Measurements from ENCODE around the gene ATF6B.

DNA sequence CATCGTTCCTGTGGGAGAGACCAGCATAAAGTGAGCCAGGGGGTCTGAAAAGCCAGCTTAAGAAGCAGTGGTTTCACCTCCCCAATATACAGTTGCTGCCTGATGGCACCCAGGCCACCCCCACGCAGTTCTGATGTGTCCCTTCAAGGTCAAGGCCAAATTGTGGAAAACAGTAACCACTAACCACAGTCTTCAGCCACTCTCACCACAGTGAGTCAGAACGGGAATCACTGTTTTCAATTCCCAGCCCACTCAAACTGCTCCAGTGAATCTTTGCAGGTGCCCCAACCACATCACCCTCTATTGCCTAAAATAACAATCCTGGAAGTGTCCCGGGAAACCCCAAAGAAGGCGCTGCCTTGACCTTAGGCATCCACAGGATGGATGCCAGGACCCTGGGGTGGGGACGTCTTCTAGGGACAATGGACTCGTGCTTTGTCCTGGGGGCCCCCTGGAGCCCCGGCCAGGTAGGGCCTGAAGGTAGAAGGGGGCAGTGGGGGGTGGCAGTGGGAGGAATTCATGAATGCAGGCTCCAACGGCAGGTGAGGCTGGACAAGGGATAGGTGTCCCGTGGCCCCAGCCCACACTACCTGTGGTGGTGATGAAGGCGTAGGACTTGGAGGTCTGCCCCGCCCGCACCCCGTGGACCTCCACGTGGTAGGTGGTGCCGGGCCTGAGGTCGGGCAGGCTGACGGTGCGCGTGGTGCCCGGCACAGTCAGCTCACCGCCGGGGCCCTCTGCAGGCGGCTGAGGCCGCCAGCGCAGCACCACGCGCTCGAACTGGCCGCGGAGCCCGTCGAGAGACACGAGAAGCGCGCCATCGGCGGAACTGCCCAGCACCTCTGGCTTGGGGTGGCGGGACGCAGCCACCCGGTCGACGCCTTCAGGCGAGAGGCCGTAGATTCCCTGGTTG is 41.1 kb downstream of the ATF6B start:
- TF ChIP-seq, protein P1, sequence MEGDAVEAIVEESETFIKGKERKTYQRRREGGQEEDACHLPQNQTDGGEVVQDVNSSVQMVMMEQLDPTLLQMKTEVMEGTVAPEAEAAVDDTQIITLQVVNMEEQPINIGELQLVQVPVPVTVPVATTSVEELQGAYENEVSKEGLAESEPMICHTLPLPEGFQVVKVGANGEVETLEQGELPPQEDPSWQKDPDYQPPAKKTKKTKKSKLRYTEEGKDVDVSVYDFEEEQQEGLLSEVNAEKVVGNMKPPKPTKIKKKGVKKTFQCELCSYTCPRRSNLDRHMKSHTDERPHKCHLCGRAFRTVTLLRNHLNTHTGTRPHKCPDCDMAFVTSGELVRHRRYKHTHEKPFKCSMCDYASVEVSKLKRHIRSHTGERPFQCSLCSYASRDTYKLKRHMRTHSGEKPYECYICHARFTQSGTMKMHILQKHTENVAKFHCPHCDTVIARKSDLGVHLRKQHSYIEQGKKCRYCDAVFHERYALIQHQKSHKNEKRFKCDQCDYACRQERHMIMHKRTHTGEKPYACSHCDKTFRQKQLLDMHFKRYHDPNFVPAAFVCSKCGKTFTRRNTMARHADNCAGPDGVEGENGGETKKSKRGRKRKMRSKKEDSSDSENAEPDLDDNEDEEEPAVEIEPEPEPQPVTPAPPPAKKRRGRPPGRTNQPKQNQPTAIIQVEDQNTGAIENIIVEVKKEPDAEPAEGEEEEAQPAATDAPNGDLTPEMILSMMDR (IDR thresholded peaks at IDR 0.05): no peak
- no peak for TF ChIP-seq POLR2A (IDR thresholded peaks at IDR 0.05)

All from right lobe of liver (tissue), 4 donors.